HL-60/S4 (cell line): ENCODE results near the gene SPATA16.
"Not testable (repeated sequence)": the region's sequence is repeated elsewhere in the genome, so short reads cannot be mapped to it uniquely, and the experiment has no call there.

Experiments
- in situ Hi-C: fragments of 300-500 bp; cut with MboI; formaldehyde crosslinking; loops from 2 replicates; pipeline ENCODE4 v1.14.3; 2022; ENCODE audit warnings: low sequenced_read_pairs

The SPATA16 gene

GRCh38 chr3:172960626-172961182 lies 180.3 kb downstream of the SPATA16 start:
- in situ Hi-C loops, result not testable (repeated sequence)

GRCh38 chr3:172958565-172958964 lies 182.5 kb downstream of the SPATA16 start:
- in situ Hi-C loops, result no loop called here

GRCh38 chr3:172953571-172953970 lies 187.5 kb downstream of the SPATA16 start:
- in situ Hi-C loops, result no loop called here

- in situ Hi-C loops, result no loop called here
Observed at GRCh38 chr3:172951511-172951910, 189.5 kb downstream of the SPATA16 start.

GRCh38 chr3:172946061-172946460 lies 195.0 kb downstream of the SPATA16 start:
- in situ Hi-C loops, result no loop called here

GRCh38 chr3:172939651-172940293 lies 201.3 kb downstream of the SPATA16 start:
- in situ Hi-C loops, result no loop called here

GRCh38 chr3:172938788-172939187 lies 202.2 kb downstream of the SPATA16 start:
- in situ Hi-C loops, result no loop called here

GRCh38 chr3:172931746-172932285 lies 209.2 kb downstream of the SPATA16 start:
- in situ Hi-C loops, result no loop called here

GRCh38 chr3:172929451-172929850 lies 211.6 kb downstream of the SPATA16 start:
- in situ Hi-C loops, result no loop called here

- in situ Hi-C loops, result no loop called here
Observed at GRCh38 chr3:172924546-172924945, 216.5 kb downstream of the SPATA16 start.

GRCh38 chr3:172919297-172919683 lies 221.7 kb downstream of the SPATA16 start:
- in situ Hi-C loops, result no loop called here

- in situ Hi-C loops, result no loop called here
Observed at GRCh38 chr3:172918568-172919296, 222.3 kb downstream of the SPATA16 start.

GRCh38 chr3:172918165-172918564 lies 222.9 kb downstream of the SPATA16 start:
- in situ Hi-C loops, result no loop called here

- in situ Hi-C loops, result no loop called here
Observed at GRCh38 chr3:172915911-172916514, 225.0 kb downstream of the SPATA16 start.

GRCh38 chr3:172914854-172915253 lies 226.2 kb downstream of the SPATA16 start:
- in situ Hi-C loops, result no loop called here

GRCh38 chr3:172913911-172914655 lies 227.0 kb downstream of the SPATA16 start:
- in situ Hi-C loops, result no loop called here

GRCh38 chr3:172911142-172911541 lies 229.9 kb downstream of the SPATA16 start:
- in situ Hi-C loops, result no loop called here

GRCh38 chr3:172908771-172909270 lies 232.2 kb downstream of the SPATA16 start:
- in situ Hi-C loops, result no loop called here

- in situ Hi-C loops, result no loop called here
Observed at GRCh38 chr3:172905451-172905850, 235.6 kb downstream of the SPATA16 start.

GRCh38 chr3:172904711-172905373 lies 236.2 kb downstream of the SPATA16 start:
- in situ Hi-C loops, result no loop called here
